ENCODE measurements around the gene CCNA2.

The CCNA2 gene

DNA sequence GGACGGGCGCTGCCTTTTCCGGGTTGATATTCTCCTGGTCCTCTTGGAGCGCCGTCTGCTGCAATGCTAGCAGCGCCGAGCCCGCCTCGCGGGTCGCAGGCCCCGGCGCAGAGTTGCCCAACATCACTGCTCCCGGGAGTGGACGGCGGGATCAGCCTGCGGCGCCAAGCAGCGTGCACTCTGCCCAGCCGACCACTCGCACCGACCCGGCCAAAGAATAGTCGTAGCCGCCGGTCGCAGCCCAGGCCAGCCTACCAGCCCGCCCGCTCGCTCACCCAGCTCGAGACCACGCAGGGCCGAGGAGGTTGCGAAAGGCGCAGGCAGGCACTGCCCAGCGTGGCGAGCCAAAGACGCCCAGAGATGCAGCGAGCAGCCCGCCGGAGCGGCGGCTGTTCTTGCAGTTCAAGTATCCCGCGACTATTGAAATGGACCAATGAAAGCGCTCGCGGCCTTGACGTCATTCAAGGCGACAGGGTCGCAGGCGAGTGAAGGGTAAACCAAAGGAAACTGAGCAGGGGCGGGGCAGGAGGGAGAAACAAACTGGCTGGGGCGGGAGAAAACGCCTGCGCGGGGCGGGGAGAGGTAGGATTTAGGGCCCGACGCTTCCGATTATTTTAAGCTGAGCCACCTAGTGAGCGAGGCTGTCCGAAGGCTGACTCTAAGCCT is at the start of gene CCNA2:
Gene CCNA2, minus strand, starts transcription at position 379 of the 666 bp plus-strand sequence. Its CDS starts 255 bp downstream, at position 124.
- Histone ChIP-seq H3K4me3 (peak within 1 kb of the TSS; percentile 50 to 91 (median 72)), H3K27ac (peak within 1 kb of the TSS in 20 of 21 experiments; percentile 38 to 88 (median 64))

DNA sequence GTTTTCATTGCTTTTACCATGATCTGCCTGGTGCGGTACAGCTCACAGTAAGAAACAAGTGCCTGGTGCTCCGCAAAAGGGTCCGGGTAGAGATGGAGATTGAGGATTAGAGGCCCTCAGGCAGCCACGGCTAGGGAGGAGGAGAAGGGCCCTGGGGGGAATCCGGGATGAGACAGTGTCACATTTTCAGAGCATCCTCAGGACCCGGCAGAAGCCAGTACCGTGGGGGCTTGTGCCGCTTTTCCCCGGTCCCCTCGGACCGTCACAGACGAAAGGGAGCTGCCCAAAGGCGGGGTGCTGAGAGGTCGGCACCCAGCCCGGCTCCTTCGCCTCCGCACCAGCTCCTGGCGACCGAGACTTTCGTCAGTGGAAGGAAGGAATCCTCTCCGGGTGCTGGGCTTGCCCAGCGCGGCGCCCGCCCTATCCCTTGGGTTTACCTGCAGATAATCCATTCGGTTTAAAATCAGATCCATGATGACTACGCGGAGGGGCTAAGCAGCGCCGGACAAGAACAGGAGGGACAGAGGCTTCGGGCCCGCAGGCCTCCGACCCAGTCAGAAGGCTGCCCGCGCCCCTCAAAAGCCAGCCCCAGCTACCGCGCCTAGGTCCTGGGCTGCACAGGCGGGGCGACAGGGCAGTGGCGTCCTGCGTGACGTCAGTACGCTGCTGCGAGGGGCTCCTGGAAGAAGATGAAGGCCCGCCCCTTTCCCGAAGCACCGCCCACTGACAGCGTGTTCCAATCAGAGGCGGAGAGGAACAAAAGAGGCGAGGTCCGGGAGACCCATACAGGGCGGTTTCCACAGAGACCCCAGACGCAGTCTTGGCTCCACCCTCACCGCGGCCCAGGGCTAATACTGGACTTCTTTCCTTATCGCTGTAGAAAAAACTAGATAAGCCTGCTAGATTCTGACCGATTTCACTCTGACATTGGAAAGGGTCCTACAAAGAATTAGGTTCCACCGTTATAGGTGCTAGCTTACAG is 46.4 kb upstream of the CCNA2 start, which contains the start of gene BBS7:
Gene BBS7, minus strand, starts transcription at position 634 of the 982 bp plus-strand sequence. Its CDS starts 161 bp downstream, at position 473.
- H3K4me3 ChIP-seq = peak within 1 kb of the TSS; percentile 48 to 86 (median 74)
- peak within 1 kb of the TSS; percentile 10 to 96 (median 82) for H3K27ac ChIP-seq

DNA sequence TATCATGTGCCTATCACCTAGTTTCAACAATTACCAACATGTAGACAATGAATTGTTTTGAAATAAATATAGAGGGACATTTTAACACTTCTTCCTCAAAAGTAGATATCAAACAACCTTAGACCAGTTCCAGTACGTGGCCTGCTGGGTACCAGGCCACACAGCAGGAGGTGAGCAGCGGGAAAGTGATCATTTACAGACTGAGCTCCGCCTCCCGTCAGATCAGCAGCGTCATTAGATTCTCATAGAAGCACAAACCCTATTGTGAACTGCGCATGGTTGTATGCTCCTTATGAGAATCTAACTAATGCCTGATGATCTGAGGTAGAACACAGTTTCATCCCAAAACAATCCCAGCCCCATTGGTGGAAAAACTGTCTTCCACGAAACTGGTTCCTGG is 40.1 kb upstream of the CCNA2 start:
- H3K4me3 ChIP-seq = no peak overlapping the region
- H3K27ac ChIP-seq = no peak overlapping the region

DNA sequence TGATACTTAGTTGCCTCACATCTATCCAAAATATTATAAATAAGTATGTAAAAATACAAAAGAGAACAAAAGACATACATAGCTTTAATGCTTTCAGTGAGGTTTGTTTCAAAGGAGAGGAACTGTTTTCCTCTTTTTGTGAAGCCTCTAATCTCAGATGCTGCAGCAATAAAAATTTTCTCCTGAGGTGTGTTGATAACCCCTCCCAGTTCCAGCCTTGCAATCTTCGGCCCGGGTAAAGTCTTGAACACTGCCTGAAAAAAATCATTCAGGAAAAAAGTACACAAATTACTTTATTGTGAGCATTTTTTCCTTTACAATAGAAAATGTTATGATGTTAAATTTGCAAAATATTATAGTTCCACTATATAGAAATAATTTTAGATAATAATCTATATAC is 37.7 kb upstream of the CCNA2 start:
- Histone ChIP-seq H3K27ac (no peak overlapping the region), H3K4me3 (no peak overlapping the region)

DNA sequence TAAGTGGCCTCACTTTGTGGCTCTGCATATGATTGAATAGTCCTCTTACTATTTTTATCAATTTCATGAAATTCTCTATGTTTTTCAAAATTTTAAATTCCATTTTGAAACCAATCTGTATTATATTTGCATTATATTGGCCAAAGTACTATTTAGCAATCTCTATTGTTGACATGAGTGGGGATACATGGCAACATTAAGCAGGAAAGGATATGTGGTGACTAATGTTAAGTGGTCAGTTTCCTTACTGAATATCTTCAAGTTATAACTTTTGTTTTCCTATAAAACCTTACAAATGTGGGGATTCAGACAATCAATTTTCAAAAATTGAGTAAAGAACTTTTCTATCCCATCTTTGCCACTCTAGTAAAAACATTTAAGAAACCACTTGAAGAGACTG is 36.4 kb upstream of the CCNA2 start:
- H3K4me3 ChIP-seq = no peak overlapping the region
- no peak overlapping the region for H3K27ac ChIP-seq

DNA sequence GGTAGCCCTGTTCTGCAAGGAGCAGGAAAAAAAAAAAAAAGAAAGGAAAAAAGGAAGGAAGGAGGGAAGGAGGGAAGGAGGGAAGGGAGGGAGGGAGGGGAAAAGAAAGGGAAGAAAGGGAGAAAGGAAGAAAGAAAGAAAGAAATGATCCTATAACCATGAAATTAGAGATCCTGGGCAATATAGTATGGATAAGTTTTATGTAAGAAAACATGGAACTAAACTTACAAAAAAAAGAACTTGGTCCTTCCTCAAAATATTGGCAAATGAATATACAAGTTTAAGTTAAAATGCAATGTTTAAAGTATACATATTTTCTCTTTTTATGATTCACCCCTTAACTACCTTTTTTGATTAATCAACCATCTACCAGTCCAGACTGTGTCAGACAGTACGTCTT is 27.7 kb upstream of the CCNA2 start:
- Histone ChIP-seq H3K4me3 (no peak overlapping the region), H3K27ac (no peak overlapping the region)

DNA sequence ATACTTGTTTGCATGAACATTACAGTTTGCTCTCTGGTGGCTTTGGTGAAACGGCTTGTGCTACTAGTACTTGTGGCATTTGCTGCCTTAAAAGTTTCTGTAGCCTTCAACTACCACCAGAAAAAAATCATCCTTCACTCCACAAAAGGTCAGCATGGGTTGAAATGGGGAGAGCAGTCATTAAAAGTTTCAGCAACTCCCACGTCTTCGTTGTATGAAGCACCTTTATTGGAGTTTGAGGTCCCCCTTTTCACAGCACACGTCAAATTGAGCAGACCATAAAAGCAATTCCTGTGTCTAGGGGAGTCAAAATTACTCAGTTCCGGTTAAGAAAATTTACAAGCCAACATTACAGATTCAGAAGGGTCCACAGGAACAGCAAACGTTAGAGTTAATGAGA is 23.0 kb upstream of the CCNA2 start:
- no peak overlapping the region for H3K4me3 ChIP-seq
- H3K27ac ChIP-seq = no peak overlapping the region

DNA sequence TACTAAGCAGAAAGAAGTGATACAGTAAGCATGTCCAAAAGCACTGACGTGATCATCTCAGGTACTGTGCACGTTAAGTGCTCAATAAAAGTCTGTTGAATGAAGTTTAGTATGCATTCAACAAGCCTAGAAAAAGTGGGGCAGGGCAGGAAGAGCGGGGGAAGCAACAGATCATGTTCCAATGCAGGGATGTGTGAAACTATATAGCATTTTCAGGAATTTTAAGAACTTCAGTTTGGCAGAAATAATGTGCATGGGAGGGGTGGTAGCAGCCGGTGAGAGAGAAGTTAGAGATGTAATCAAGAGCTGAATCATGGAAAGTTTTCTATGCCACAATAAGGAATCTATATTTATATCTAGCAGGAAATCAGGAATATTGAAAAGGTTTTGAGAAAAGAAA is 19.2 kb upstream of the CCNA2 start:
- H3K4me3 ChIP-seq = no peak overlapping the region
- no peak overlapping the region for H3K27ac ChIP-seq

DNA sequence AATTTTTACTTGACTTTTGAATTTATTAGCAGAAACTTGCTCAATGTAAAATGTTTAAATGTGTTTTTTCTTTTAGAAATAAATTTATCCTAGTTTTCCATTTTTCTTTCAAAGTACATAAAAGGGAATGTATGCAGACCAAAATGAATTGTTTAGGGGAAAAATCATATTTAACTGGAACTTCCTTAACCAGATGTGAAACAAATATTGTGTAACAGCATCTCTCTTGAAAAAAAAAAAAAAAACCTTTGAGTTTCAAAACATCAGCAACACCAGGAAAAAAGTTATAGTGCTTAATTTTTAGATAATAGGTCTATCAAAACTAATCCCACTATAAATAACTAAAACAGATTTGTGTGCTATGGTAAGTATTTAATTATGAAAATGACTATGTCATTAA is 14.5 kb upstream of the CCNA2 start:
- H3K4me3 ChIP-seq = no peak overlapping the region

DNA sequence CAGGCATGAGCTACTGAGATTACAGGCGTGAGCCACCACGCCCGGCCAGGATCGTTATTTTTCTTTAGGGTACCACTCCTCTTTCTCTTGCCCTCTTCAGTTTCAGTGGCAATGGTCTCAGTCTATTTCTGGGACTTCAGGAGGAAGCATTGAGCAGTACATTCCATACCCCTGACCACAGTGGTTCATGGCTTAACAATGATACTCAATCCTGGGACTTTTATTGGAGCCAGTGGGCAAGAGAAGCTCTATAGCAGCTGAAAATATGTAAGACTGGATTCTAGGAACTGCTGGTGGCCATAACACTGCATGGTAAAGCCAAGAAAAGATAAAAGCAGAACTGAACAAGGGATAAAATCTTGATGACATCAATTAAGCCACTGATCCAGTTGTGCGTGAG is 5.8 kb upstream of the CCNA2 start:
- Histone ChIP-seq H3K4me3 (no peak overlapping the region), H3K27ac (no peak overlapping the region)

More for the DNA sequence above, 14.5 kb upstream of the CCNA2 start:
- H3K27ac ChIP-seq = no peak overlapping the region

DNA sequence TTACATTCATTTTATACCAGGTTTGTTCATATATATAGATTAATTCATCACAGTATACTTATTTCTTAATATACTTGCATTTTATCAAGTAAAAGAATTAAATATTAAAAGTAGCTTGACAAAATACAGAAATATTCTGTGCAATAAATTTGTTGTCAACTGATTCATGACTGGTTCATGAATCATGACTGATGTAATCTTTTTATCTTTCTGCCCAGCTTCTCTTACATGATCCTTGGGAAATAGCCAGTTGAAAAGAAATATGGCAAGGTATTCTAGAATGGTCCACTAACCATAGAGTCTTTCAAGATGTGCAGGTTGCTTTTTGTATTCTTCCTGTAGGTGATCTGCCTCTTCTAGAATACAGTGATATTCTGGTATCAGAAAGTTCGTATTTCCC is 4.2 kb upstream of the CCNA2 start:
- no peak overlapping the region for H3K4me3 ChIP-seq
- no peak overlapping the region for H3K27ac ChIP-seq

DNA sequence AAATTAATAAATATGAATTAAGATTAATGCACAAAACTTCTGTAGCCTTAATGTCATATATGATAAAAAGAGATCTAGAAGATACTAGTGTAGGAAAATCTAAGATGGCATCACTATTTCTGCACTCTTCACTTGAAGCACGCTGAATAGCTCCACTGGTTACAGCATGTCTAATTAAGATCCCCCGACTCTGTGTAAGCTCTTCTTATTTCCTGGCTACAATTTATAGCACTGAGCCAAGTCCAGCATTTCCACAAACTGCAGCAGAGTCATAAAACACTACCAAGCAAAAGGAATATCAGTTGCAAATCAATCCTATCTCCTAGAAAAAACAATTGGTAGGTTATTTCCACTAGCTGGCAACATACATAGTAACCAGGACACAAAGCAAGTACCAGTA is 1.3 kb upstream of the CCNA2 start:
- Histone ChIP-seq H3K27ac (no peak overlapping the region), H3K4me3 (no peak overlapping the region)

DNA sequence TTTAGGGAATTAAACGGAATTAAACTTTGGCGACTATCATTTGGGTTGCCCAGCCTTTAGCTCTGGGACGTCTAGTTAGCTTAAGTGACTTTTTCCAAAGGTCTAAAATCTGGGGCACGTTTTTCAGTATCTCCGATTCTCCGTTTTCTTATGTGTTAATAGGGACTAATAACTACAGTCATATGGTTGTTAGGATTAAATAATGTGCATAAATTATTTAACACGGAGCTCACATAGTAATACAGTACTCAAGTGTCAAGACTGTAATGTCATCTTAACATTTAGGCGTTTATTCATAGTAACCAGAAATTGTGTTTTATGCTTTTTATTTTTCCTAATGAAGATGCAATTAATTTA is 466 bp upstream of the CCNA2 start:
- Histone ChIP-seq H3K4me3 (peak overlapping the region; percentile 50 to 91 (median 72)), H3K27ac (peak overlapping the region in 20 of 21 experiments; percentile 38 to 88 (median 64))

DNA sequence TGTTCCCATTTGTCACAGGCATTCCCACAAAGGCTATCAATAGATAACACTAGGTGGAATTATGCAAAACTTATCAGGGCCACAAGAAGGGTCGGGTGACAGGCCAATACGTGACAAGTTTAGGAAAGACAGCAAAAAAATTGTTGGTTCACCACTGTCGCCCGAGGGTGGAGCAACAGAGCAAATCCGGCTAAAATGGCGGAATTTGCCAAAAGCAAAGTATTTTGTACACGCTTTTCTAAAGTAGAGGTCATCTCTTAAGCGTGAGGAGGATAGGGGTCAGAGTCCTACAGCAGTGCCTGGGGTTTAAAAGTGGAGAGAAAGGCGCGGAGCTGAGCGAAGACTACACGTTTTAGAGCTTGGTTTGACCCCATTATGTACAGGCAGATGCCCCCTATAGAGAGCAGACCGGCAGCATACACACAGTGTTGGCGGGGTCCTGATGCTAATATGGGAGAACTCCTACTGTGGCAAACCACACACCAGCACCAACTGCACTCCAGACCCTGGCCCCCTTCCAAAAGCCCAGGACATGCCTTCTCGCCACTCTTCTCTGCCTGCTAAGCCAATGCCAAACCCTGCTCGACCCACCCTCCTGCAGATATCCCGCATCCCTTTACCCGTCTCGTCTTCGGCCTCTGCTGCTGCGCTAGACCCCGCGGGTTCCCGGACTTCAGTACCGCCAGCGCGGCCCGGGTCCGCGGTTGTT is 733 bp downstream of the CCNA2 start:
- Histone ChIP-seq H3K4me3 (peak overlapping the region; percentile 50 to 91 (median 72)), H3K27ac (peak overlapping the region in 9 of 21 experiments; percentile 17 to 83 (median 55))

DNA sequence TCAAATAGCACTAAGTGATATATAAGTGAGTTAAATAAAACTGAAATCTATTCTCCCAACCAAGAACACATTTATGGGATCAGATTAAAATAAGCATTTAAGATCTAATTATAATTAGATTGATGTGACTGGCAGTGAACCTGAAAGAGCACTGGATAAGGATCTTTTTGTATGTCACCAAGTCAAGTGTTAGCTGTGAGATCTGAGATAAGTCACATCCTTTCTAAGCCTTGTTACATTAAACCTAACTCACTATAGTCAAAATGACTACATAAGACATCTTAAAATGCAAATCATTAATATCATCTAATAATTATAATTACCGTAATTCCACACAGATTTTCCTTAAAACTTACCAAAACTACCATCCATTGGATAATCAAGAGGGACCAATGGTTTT is 1.6 kb downstream of the CCNA2 start:
- Histone ChIP-seq H3K4me3 (peak overlapping the region in 4 of 7 experiments; percentile 72 to 91 (median 74)), H3K27ac (peak overlapping the region in 1 of 21 experiments; percentile 59)

DNA sequence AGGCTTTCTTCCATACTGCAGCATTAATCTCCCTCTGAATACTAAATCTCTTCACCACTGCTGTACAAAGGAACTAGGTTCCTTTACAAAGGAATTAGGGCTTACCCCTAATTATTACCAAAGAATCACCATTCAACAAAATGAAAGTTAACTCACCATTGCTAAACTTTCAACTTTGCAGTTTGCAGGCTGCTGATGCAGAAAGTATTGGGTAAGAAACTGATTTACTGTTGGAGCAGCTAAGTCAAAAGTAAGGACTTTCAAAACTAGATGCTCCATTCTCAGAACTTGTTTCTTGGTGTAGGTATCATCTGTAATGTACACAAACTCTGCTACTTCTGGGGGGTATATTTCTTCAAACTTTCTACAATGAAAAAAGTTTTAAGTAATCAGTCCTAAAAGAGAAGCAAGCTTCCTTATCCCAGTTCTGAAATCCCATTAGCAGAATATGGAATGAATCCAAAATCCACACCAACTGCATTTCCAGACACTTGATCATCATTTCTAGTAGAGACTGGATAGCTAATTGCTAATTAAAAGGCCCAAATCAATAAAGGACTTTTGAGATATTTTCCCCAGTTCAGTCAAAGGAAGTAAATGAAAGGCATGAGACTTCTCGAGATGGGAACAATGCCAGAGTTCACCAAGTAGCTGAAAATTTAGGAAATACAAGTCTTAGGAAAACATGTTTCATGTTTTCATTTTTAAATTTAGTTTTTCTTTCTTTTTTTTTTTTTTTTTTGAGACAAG is 4.3 kb downstream of the CCNA2 start:
- H3K27ac ChIP-seq = no peak overlapping the region
- H3K4me3 ChIP-seq = no peak overlapping the region

DNA sequence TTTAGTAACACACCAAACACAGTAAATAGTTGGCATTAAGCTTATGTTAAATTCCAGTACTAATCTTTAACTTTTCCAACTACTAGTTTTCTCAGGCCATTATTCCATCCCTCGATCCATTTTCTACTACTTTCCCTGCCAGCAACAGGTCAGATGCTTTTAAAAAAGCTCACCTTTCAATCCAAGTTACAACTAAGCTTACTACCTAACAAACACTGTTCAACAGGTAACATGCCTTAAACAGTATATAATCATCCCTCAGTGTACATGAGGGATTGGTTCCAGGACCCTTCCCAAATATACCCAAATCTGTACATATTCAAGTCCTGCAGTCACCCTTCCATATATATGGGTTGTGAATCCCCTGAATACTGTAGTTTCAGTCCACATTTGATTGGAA is 5.5 kb downstream of the CCNA2 start:
- Histone ChIP-seq H3K27ac (no peak overlapping the region), H3K4me3 (no peak overlapping the region)

DNA sequence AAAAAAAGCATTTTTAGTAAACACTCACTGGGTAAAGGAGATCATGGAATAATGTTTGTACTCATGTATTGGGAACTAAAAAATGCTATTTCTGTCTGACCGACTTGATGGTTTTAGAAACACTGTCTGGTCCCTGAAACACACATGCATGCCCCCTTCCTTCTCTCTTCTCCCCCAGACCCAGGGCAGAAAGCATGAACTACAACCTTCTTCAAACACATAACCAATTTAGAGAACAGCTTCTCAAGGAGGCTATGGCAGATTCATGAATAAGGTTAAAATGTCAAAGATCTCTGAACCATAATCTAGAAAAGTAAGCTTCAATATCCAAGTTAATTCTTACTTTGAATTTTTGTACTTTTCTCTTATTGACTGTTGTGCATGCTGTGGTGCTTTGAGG is 6.0 kb downstream of the CCNA2 start:
- Histone ChIP-seq H3K4me3 (no peak overlapping the region), H3K27ac (no peak overlapping the region)

DNA sequence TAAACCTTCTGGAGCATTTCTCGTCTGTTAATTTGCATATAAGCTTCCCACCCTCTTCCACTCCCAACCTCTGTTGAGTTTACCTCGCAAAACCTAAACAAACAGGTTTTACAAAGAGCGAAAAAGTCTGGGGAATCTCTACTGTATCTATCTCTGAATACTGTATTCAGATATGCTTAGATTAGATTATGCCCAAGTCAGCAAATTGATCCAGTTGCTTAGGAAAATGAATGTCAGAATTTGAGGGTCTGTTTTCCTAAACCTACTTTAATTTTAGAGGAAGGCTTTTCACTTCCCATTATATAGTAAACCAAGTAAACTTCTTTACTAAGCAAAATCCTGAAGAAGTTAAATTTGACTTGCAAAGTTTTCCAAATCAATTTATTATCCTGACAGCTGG is 6.7 kb downstream of the CCNA2 start:
- H3K4me3 ChIP-seq = no peak overlapping the region
- H3K27ac ChIP-seq = no peak overlapping the region
